Measurements from ENCODE around the gene MOB3C.

Gene MOB3C

DNA sequence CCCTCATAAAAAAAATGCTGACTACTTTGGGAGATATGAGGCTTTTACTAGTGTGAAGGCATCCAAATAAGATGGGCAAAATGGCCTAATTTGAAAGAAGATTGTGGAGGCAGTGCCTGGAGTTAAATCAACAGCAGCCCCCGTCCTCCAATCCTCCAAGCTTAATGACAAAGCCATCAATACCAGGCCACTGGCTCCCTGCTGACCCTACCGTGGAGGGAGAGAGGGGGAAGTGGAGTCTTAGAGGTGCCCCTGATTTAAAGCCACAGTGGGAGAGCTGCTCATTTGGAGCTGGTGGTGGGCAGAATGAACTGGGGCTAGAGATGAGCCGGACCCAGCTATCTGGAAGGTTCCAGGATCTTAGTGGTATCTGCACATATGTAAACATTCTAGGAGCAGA is 40.8 kb downstream of the MOB3C start:
- no peak for DNase-seq (ENCODE audit: low read depth)

DNA sequence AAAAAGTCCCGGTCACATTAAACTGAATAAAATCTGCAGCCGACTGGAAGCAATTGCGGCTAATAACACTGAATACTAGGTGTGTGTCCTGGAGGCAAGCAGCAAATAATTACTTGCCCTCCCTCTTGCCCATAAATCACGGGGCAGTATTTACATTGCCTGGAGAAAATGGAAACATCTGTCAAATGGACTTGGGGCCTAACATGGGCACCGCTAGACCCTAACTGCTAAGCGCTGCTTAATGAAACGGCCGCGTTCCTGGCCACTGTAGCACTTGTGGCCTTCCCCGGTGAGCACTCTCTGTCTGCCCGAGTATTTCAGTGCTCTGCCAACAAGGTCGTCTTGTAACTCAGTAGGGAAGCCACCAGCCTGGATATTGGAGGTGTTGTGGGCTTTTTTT is 41.3 kb downstream of the MOB3C start:
- no peak for DNase-seq (ENCODE audit: low read depth)

DNA sequence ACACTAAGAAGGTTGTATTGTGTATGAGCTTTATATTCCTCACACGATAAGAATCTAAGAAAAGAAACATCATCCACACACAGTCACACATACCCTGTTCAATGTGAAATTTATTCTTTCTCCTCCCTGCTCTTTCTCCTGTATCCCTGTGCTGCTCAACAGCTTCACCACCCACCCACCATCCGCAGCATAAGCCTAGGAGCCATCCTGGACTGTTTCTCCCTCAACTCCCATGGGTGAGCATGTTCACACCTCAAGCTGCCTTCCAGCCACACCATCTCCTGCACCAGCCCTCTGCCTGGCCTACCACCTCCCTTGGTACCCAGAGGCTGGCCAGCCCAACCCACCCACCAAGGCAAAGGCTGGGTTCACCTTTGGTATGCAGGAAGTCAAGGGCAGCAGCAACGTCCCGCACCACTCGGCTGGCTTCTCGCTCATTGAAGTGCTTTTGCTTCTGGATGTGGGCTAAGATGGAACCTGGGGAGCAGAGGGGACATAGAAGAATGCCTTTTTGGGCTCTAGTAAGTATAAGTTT is 44.9 kb downstream of the MOB3C start:
- DNase-seq (ENCODE audit: low read depth), result no peak

GRCh38 chr1:46569884-46570725 is 46.5 kb downstream of the MOB3C start:
- DNase-seq (ENCODE audit: low read depth), result no peak

DNA sequence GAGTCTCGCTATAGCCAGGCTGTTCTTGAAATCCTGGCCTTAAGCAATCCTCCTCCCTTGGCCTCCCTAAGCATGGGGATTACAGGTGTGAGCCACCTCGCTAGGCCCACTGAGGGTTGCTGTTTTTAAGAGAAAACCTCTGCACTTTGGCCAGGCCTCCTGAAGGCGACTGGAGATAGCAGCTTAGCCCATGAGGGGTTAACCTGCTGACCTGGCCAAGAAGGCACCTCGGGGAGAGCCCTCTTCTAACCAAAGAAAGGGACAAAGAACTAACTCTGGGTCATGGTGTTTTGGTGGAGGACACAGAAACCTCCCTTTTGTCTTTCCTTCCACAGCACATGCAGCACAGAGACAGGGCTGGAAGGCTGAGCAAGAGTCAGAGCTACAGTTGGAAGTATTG is 47.5 kb downstream of the MOB3C start:
- no peak for DNase-seq (ENCODE audit: low read depth)

GRCh38 chr1:46568461-46568891 is 48.1 kb downstream of the MOB3C start:
- DNase-seq (ENCODE audit: low read depth), result no peak

GRCh38 chr1:46563341-46563740 is 53.3 kb downstream of the MOB3C start:
- no peak for DNase-seq (ENCODE audit: low read depth)

- DNase-seq (ENCODE audit: low read depth), result no peak
Observed at GRCh38 chr1:46562498-46562897, 54.1 kb downstream of the MOB3C start.

DNA sequence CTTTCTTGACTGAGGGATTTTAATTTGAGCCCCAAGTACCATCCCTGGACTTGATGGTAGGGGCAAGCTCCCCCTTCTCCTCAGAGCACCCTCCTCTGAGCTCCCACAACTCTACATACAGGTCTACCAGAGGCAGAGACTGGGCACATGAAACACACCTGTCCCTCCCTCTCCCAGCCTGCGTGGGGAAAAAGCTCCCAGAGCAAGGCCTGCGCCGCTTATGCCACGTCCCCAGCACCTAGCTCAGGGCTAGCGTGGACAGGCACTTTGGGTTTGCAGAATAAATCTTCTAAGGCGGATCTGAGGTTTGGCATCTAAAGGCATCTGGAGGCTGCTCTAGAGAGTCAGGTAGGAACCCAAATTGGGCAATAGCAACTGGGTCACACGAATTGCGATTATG is 57.6 kb downstream of the MOB3C start:
- no peak for DNase-seq (ENCODE audit: low read depth)

- DNase-seq (ENCODE audit: low read depth), result no peak
Observed at GRCh38 chr1:46558141-46558963, 58.3 kb downstream of the MOB3C start.
